ENCODE measurements around the gene MED12.
A peak's percentile ranks its signal among the peaks of the same experiment; 100 is the strongest.
"Not testable (repeated sequence)": the region's sequence is repeated elsewhere in the genome, so short reads cannot be mapped to it uniquely, and the experiment has no call there.

The MED12 gene

DNA sequence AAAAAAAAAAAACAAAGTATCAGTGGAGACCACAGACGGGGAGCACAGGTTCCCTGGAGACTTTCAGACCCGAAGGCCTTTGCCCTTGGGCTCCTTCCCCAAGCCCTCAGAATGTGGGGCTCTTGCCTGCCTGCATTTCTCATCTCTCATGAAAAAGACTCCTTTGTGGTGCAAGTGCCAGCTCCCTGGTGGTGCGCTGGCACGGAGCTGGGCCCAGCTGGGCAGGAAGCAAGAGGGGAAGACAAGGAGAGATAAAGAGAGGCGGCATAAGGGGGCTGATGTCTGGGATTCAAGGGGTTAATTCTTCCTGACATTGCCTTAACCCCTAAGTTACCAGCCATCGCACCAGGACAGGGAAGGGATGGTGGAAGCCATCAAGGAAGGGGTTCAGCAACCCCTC lies 48.1 kb downstream of the MED12 start:
- no peak for DNase-seq

DNA sequence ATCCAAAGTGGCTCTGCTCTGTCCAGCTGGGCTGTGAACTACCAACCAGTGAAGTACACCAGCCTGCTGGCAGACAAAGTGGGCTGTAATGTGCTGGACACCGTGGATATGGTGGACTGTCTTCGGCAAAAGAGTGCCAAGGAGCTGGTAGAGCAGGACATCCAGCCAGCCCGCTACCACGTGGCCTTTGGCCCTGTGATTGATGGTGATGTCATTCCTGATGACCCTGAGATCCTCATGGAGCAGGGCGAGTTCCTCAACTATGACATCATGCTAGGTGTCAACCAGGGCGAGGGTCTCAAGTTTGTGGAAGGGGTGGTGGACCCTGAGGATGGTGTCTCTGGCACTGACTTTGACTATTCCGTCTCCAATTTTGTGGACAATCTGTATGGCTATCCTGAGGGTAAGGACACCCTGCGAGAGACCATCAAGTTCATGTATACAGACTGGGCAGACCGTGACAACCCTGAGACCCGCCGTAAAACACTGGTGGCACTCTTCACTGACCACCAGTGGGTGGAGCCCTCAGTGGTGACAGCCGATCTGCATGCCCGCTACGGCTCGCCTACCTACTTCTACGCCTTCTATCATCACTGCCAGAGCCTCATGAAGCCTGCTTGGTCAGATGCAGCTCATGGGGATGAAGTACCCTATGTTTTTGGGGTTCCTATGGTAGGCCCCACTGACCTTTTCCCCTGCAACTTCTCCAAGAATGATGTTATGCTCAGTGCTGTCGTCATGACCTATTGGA lies 48.8 kb downstream of the MED12 start:
- no peak for DNase-seq

- no peak for DNase-seq
Measured at GRCh38 chrX:71168134-71168533, 49.7 kb downstream of the MED12 start.

GRCh38 chrX:71169586-71169985 lies 51.2 kb downstream of the MED12 start:
- no peak for DNase-seq

DNA sequence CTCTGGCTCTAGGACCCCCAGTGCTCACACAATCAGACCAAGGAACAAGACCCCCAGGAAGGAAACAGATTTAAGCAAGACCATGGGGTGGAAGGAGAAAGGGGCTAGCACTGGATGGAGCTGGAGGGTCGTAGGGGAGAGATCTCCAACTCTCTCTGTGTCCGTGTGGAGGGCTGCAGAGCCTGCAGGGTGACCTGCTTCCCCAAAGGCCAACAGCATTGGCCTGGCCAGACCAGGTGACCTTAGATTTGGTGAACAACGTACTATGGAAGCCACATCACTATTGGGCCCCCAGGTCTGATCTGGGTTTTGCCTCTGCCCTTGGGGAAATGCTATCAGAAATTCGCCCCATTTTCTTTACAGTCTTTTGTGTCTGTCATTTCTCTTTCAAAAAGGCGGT lies 52.3 kb downstream of the MED12 start:
- no peak for DNase-seq

GRCh38 chrX:71171110-71171801 lies 52.9 kb downstream of the MED12 start:
- DNase-seq, result peak; percentile 16 to 53

DNA sequence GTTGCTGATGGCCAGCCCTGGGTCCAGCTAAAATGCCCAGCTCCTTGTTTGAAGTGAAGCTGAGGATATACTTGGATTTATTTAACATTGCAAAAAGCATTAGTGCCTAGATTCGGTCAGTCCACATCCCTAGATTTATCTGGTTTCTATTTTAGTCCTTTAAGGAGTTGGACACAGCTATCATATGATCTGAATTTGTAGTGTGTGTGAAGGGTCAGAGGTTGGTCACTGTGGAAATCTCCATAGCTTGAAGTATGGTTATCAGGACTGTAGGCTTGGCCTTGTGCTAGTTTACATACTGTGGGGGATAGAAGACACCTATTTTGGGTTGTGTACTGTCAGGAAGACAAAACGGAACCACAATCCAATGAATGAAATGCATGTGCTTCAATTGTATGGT lies 55.0 kb downstream of the MED12 start:
- DNase-seq, result no peak

DNA sequence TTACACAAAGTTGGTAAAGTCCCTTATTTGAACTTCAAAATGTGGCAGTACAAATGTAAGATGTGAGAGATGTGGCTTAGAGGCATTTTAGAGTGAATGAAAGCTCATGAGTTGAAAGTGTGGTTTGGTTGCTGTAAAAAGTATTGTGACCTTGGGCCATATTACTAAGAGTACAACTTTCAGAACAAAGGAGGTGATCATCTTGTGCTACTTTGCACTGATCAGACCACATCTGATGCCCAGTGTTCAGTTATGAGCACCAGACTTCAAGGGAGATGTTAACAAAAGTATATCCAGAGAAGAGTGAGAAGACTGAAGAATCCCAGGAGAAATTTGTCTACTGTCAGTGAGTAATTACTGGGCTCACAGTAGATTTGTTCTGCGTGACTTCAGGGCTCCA lies 56.4 kb downstream of the MED12 start:
- no peak for DNase-seq

DNA sequence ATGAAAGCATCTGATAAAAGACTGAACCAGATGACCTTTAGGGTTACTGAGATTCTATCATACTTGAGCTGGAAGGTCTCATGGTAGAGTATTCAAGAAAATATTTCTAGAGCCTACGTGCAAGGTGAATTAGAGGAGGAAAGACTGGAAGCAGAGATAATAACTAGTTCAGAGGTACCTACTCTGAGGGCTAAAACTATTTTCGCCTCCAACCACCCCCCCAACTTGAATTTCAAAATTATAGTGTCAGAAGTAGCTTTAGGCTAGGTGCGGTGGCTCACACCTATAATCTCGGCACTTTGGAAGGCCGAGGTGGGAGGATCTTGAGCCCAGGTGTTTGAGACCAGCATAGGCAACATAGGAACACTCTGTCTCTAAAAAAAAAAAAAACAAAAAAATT lies 57.1 kb downstream of the MED12 start:
- no peak for DNase-seq

DNA sequence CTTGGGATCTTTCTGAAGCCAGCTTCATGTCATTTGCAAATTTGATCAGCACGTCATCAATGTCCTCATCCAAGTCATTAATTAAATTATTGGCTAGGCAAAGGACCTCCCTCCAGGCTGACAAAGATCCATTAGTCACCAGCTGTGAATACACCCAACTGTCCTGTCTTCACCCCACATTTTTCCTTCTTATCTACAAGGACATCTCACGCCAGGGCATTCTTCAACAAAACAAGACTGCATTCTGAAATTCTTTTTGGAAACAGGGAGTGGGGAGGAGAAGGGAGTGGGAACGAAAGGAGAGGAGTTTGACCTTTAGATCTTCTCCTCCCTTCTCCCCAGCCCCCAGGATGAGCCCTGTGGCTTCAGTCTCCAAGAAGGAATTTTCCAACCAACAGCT lies 58.9 kb downstream of the MED12 start:
- DNase-seq, result no peak

DNA sequence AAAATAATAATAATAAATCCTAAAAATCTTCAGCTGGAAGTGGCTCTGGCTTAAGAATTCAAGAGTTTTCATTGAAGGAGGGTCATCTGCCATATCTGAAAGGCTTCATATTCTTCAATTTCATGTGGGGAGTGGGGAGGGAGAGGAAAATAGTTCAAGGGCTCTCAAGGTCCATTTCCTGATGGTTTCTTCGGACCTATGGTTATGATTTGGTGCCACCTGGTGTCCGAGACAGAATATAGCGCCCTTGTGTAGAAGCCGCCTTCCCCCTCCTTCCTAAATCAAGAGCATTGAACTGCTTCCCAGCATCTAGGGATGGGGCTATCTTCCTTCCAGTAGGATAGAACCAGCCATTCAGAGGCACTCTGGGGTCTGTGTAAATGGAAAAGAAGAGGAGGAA lies 60.5 kb downstream of the MED12 start:
- peak; percentile 31 to 59 for DNase-seq

DNA sequence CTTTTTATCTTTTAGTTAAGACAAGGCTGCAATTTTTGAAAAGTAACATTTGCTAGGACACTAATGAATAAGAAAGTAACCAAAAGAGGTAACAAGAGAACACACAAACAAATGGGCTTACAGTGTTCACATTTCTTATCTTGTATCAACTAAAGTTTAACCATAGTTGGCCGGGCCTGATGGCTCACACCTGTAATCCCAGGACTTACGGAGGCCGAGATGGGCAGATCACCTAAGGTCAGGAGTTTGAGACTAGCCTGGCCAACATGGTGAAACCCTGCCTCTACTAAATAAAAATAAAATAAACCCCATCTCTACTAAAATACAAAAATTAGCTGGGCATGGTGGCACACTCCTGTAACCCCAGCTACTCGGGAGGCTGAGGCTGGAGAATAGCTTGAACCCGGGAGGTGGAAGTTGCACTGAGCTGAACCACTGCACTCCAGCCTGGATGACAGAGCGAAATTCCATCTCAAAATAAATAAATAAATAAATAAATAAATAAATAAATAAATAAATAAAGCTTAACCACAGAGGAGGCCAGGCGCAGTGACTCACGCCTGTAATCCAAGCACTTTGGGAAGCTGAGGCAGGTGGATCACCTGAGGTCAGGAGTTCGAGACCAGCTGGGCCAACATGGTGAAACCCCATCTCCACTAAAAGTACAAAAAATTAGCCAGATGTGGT lies 62.3 kb downstream of the MED12 start:
- DNase-seq, result not testable (repeated sequence)

DNA sequence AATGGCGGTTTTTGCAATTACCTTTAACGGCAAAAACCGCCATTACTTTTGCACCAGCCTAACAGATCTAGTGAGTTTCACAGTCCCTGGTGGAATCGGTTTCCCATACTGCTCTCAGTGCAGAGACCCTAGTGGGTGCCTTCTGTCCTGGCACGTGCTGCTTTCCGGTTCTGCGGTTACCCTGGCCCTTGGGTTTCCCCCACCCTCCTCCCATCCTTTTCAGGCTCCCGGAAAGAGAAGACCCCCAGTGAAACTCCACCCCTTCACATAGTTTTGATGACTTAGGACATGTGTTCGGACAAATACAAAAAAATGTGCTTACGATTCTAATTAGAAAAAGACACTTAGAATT lies 63.1 kb downstream of the MED12 start:
- DNase-seq, result peak; percentile 45 to 51

DNA sequence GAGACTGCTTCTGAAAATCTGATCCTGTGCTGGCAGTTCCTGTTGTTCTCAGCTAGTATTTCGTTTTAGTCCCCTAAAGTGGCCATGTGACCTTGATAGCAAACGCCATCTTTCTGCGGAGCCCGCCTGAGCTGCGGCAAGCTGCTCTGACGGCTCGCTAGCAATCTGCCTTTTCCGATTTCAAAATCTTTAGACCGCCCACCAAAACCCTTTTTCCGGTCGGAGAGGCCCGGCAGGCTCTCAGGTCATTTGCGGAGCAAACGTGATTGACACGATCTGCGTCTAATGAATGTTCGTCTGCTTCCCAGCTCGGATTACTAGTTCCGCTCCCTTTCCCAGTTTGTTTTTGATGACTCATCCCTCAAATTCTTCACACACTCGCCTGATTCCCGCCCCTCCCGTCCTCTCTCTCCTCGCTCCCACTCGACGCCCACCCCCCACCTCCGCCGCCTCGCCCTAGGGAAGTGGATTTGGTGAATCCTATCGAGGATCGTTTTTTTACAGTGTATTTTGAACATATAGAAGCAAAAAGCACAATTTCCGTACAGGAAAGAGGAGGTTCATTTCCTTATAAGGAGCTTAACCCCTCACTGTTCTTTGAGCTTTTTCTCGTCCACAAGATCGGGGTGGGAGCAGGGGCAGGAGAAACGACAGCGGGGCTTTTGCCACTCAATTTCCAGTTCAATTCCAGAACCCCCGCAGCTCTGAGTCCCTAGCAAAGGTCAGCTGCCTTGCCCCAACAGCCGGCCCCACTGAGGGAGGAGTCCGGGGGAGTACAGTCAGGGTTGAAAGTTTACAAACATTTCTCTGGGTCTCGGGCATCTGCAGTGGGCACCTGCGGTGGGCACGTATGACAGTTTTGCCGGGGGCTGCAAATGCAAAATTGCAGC lies 63.8 kb downstream of the MED12 start:
- DNase-seq, result peak; percentile 90 to 91

GRCh38 chrX:71182871-71183270 lies 64.5 kb downstream of the MED12 start:
- no peak for DNase-seq

DNA sequence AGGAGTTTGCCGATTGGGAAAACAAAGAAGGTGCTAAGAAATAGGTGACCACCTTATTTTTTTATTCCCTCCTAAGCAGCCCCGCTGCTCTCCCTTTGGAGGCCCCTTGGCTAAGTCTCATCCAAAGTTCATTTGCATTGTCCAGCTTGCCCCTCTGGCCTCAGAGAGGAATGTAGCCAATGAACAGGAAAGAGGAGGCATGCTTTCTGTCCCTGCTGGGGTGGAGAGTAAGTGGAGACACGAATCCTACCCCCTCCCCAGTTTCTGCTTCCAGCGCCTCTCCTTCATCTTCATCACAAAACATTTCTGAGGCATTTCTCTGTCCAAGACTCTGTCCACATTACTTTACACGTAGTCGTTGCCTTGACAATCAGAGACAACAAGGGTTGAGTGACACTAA lies 64.9 kb downstream of the MED12 start:
- DNase-seq, result no peak

- no peak for DNase-seq
Measured at GRCh38 chrX:71184092-71184491, 65.7 kb downstream of the MED12 start.

DNA sequence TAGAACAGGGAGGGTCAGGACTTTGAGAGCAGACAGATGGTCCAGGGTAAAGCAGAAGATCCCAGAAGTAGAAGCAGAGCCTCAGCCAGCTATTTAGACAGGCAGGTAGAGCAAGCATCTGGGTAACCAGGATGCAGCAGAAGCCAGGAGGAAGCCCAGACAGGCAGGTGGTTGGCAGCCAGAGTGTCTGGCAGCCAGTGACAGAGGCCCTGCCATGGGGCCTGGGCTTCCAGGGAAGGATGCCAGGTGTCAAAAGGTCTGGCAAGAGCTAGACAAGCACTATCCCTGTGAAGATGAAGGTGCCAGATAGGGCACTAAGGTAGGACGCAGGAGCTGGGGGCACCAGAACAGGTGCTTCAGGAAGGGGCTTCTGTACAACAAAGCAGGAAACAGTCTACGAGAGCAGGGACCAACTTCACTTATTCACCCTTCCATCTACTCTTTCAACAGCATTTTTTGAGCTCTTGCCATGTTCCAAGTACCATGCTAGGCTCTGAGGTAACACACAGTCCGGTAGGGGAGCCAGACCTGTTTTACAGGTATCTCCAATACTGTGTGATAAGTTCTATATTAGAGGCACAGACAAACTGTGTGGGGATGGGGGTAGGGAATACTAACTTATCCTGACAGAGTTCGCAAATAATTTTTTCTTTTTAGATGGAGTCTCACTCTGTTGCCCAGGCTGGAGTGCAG lies 66.6 kb downstream of the MED12 start:
- DNase-seq, result no peak

- DNase-seq, result no peak
Measured at GRCh38 chrX:71191248-71191647, 72.9 kb downstream of the MED12 start.
